GM19239 (cell line): ENCODE measurements around the gene LRRC46.

Experiments
- DNase-seq: peaks from one replicate; pipeline ENCODE4 v3.0.0; 2011; ENCODE audit warnings: low spot score; ENCODE audit not compliant: insufficient read length
- FAIRE-seq: peaks from 2 replicates; lab custom pipeline; 2011; peaks lifted over from hg19 to GRCh38; lab: Jason Lieb, UNC

Gene LRRC46

DNA sequence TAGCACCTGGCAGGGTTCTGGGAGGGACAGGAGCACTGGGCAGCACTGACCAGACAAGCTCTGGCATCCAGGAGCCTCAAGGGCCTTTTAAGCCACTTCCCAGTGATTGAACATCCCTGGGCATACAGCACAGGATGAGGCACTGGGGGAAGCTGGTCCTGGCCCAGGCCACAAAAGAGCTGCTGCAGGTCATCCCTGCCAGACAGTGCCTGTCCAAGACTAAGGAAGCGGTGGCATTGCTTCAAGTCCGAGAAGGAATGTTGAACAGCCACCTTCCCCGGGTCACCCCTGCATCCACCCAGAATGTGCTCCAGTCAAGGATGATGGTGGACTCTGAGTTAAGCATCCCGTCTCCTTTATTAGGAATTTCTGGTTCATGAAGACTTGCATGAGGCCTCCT lies 8.7 kb upstream of the LRRC46 start:
- DNase-seq (no peak), FAIRE-seq (no peak)

DNA sequence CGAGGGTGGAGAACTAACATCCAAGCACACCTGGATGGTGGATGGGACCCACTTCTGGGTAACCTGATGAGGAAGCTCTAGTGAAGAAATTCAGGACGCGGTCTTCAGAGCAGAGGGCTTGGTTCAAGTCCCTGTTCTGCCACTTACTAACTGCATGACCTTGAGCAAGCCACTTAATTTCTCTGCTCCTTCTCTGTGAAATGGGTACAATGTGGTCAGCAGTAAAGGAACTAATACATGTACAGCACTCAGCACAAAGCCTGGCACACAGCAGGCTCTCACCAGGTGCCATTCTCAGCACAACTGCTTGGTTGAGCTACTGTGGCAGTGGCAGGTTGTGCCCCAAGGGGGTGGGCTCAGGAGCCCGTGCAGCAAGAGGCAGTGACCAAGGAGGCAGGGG lies 8.0 kb upstream of the LRRC46 start:
- DNase-seq (no peak), FAIRE-seq (no peak)

DNA sequence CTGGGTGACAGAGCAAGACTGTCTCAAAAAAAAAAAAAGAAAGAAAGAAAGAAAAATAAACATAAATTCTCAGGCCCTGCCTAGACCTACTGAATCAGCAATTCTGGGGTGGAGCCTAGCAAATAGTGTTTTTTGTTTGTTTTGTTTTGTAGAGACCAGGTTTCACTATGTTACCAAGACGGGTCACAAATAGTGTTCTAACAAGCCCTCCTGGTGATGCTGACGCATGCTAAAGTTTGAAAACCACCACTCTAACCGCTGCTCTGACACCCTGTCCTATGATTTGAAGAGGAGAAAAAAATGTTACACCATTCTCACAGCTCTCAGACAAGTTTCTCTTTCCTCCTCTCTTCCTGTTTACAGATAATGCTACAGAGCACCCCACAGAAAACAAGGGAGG lies 1.6 kb upstream of the LRRC46 start:
- FAIRE-seq (no peak), DNase-seq (no peak)

DNA sequence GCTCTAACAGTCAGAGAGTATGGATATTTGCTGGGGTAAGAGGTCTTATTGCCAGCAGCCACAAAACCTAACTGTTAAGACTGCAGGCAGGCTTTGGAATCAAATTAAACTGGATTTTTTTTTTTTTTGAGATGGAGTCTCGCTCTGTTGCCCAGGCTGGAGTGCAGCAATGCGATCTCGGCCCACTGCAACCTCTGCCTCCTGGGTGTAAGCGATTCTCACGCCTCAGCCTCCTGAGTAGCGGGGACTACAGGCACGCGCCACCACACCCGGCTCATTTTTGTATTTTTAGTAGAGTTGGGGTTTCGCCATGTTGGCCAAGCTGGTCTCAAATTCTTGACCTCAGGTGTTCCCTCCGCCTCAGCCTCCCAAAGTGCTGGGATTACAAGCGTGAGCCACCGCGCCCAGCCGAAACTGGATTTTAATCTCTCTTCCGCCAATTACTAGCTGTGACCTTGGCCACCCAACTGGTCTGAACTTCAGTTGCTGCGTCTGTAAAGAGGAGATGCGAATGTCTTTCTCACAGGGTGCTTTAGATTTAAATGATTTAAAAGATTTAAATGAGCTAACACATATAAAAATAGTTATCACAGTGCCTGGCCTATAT lies 971 bp upstream of the LRRC46 start:
- DNase-seq (no peak), FAIRE-seq (no peak)

DNA sequence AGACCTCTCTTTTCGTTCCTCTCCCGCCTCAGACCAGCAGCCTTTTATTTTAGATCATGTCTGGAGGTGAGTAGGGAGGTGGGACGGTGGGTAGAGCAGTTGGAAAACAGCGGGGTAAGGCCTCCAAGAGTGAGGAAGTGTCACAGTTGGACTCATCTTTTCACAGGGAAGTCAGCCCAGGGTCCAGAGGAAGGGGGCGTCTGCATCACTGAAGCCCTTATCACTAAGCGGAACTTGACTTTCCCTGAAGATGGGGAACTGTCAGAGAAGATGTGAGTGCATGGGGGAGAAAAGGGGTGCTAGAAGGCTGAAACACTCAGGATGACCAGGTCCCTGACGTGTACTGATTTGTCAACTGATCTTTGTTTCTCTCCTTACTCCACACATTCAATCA lies 461 bp downstream of the LRRC46 start:
- peak; percentile 66 for FAIRE-seq
- DNase-seq: no peak

DNA sequence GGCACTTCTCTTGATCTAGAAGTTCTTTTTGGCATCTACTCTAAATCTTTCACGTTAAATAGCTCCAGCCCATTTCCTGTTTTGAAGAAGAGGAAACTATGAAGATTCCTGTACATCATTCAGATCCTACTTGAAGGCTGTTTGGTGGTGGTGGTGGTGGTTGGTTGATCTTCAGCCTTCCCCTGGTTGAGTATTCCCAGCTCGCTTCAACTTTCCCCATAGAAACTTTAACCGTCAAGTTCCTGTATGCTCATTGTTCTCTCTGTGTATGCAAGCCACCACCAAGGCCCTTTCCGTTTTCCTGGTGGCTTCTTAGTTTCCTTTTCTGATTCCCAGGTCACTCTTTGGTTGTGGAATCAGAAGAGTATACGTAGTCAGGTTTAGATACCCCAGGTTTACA lies 3.3 kb downstream of the LRRC46 start:
- FAIRE-seq (no peak), DNase-seq (no peak)

DNA sequence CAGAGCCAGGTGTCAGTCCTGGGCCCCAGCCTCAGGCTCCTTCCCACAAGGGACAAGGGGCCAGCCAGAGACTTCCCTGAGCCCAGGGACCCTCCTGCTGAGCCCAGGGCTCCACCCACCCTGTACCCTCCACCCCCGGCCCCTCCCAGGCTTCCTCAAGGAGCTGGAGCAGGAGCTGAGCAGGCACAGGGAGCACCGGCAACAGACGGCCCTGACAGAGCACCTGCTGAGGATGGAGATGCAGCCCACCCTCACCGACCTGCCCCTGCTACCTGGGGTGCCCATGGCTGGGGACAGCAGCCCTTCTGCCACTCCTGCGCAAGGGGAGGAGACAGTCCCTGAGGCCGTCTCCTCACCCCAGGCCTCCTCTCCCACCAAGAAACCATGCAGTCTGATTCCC lies 5.1 kb downstream of the LRRC46 start:
- DNase-seq (no peak), FAIRE-seq (no peak)

DNA sequence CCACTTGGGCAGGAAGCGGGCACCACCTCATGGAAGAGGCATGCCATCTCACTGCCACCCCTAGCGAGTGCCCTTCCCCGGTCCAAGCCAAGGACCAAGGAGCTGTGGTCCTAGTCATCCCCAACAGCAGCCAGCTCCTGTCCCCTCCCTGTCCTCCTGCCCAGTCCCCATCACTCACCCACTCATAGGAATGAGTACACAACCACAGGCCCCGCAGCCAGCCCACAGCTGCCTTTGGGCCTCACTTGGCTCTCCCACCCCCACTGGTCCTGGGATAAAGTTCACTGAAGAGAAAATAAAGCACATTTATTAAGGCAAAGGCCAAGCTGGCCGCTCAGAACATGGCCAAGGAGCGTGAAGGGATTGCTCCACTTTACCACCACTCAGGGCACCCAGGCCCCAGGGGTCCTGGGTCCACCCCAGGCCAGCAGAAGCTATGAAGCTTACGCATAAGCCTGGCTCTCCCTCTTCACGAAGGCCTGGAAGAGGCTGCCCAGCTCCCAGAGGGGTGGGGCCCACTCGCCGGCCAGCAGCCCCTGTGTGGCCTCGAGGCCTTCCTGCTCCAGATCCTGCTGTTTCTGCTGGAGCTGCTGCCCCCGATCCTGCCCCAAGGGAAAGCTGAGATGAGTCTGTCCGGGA lies 6.0 kb downstream of the LRRC46 start:
- DNase-seq: no peak
- FAIRE-seq: no peak

DNA sequence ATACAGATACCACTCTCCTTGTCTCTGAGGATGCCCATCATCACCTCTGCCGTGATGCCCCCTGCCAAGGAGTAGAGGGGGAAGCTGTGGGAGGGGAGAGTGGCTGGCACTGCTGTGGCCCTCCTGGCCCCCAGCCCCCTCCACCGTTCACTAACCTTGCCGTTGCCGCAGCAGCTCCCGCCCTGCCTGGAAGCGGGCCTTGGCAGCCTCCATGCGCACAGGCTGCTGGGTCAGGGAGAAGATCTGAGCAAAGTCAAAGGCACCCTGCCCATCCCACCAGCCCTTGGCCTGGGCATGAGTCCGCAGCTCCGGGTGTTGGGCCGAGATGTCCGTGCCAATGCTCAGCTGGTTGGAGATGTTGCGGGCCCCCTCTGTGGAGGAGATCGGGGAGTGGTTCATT lies 7.2 kb downstream of the LRRC46 start:
- DNase-seq (no peak), FAIRE-seq (no peak)

DNA sequence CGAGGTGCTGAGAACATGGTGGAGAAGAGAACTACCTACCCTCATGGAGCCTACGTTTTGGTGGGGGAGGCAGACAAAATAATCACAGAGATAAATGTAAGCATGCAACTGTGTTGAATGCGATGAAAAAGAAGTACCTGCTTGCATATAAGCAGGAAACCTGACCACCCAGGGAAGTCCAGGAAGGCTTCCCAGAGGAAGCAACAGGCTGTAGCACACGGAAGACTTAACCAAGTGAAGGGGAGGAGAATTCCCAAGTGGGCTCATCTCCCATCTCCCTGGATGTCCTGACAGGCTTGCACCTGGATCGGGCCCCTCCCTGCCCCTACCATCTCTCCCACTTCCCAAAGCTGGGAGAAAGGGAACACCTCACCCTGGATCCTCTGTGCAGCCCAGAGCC lies 7.6 kb downstream of the LRRC46 start:
- DNase-seq (no peak), FAIRE-seq (no peak)

DNA sequence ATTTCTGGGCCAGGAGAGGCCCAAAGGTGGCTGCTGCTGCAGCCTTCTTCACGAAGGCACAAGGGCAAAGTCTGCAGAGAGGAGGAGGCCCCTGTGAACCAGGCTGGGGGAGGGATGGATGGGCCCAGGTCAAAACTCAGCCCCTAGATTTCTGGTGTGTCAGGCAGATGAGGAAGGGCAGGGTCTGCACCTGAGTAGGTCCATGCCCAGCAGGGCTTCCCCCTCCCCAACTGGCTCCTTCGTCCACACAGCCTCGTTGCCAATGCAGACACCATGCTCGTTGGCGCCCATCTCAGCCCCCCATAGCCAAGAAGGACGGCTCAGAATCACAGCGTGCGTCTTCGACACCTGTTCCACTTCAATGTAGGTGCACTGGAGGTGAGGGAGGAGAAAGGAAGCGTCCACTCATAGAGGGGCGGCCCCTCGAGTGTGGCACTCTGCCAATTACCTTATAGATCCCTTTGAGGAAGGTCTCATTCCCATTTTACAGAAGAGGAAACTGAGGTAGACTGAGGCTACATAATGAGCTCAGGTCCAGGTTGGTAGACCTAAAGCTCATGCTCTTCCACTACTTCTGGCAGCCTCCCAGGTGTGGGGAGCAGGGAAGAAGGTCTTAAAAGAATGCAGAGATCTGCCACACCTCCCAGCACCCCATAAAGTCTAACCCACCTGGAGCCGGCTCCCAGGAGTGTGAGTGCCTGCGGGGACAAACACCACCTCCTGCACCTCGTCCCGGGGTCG lies 8.7 kb downstream of the LRRC46 start:
- no peak for FAIRE-seq
- DNase-seq: no peak

DNA sequence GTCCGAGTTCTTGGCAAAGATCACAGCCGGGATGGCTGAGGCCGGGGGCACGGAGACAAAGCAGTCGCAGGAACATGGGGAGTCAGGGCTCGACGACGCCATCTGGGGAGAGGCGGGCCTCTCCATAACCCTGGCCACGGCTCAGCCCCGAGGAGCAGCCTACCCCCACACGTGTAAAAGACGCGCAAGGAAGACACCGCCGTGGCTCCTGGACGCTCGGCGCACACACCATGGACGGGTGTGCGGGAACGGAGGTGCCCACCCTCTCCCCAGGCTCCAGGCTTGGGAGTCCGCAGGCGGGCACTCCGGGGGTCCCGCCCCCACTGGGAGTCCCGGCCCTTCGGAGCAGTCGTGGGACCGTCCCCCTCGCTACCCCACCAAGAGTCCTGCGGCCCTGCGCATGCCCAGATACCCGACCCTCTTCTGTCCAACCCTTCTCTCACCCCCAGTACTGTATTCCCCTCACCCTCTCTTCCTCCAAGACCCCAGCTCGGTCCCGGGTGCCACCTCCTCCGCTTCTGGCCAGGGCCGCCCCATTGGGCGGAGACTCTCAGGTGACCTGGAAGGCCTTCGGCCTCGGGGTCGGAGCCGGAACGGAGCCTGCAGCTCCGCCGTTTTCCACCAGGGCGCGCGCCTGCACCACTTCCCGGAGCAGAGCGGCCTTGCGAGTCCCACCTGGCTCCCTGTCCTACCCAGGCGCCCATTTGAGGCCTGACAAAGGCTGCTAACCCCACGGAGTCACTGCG lies 9.4 kb downstream of the LRRC46 start, which contains the start of gene SCRN2:
TSS of gene SCRN2 (minus strand) at position 532 of the 746 bp plus-strand sequence. CDS start at position 102, 430 bp downstream.
- FAIRE-seq (peak; percentile 98), DNase-seq (peak; percentile 94)

DNA sequence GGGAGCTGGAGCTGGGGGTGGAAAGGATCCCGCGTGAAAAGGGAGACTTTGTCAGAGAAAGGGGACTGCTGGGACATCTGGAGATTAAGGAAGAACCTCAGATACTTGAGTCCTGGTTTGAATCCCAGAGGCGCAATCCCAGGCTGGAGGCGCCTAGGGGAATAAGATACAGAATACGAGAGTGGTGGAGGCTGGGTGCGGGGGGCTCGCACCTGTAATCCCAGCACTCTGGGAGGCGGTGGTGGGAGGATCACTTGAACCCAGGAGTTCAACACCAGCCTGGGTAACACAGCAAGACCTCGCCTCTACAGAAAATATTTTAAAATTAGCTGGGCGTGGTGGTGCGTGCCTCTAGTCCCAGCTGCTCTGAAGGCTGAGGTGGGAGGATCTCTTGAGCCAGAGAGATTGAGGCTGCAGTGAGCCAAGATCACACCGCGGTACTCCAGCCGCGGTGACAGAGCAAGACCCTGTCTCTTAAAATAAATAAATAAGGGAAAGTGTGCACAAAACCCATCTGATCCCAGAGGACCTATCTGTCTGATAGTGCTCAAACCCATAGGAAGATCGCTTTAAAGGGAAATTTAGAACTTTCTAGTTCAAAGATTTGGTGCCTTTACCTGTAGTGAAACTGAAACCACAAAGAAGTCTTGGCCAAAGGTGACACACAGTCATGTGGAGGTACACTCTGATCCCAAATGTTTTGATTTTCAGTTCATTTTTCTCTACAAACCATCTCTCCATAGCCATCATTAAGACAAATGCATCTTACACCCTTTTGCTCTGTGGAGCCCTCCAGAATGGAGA lies 10.2 kb downstream of the LRRC46 start:
- FAIRE-seq (peak; percentile 79), DNase-seq (no peak)

DNA sequence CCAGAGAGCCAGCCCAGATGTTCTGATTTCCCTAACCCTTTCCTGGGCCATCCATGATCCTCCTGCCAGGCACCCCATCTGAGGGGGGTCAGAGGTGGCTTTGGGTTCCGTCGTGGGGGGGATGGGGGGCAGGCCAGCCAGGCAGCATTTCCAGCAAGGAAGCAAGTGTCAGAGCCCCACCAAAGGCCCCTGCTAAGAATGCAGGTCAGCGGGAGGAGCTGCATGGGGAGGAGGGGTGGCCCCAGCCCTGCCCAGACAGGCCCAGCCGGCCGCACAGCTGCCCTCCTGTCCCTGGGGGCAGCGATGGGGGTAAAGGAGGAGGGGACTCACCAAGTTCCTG lies 11.9 kb downstream of the LRRC46 start:
- no peak for DNase-seq

DNA sequence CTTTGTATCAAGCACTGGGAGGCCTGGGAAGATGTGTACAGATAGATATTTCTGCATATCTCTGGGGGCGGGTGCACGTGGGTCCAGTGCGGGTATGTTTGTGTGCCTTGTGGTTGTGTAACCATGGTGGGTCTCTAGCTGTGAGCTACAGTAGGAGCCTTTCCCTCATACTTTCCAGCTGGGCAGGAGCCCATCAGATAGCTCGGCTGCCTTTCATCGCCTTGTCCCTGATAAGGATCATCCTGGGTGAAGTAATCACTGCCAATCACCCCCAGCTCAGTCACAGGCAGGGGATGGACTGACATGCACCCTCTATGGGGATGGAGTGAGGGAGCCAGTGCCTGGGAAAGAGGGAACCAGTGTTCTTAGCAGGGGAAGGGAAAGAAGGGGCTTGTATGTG lies 12.8 kb downstream of the LRRC46 start:
- FAIRE-seq: no peak

More for the DNA sequence above, 11.9 kb downstream of the LRRC46 start:
- no peak for FAIRE-seq

DNA sequence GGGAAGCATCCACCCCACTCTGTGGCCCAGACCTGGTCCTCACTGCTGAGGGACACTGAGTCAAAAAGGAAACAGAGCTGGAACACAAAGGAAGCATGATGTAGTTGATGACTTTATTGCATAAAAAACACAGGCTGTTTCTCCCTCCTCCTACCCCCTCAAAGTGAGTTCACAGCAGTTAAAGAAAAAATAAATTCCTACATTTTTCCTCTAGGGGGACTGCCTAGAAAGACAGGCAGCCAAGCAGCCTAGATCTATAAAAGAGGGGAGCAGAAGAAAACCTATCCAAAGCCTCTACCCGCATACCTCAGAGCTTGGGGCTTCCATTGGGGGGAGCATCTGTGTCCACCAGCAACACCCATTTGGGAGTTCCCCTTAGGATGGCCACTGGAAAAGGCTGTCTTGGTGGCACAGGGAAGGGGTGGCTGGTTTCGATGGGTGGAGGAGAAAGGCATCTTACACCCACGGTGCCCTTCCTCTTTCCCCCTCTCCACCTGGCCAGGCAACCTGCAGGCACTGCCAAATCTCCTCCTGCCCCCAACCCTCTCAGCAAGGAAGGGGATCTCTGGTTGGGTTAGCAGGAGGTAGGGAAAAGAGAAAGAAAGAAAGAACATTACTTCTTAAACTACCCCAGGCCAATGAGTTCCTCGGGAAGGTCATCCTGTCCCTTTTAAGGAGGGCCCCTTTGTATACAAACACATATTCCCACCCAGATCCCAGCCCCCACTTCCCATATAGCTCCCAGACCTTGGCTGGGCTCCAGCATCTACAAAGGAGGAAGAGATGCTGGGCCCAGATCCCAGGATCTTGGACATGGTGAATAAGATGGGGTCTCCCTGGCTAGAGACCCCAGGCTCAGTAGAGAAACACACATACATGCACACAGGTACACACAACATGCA lies 13.6 kb downstream of the LRRC46 start:
- no peak for DNase-seq
- no peak for FAIRE-seq

More for the DNA sequence above, 12.8 kb downstream of the LRRC46 start:
- no peak for DNase-seq

DNA sequence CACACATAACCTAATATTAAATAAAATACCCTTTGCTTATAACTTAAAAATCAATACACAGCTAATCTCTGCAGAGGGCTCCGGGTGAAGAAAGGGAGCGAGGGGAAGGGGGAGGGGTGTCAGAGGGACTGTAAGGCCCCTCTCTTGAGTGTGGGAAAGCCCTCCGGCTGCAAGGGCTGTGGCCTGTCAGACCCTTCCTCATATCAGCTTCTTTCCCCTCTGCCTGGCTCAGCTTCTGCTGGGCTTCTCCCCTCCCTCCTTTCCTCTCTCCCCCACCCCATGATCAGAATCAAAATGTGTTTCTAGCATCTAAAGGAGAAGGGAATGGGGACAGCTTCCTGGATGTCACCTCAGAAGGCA lies 14.2 kb downstream of the LRRC46 start:
- FAIRE-seq (no peak), DNase-seq (no peak)

DNA sequence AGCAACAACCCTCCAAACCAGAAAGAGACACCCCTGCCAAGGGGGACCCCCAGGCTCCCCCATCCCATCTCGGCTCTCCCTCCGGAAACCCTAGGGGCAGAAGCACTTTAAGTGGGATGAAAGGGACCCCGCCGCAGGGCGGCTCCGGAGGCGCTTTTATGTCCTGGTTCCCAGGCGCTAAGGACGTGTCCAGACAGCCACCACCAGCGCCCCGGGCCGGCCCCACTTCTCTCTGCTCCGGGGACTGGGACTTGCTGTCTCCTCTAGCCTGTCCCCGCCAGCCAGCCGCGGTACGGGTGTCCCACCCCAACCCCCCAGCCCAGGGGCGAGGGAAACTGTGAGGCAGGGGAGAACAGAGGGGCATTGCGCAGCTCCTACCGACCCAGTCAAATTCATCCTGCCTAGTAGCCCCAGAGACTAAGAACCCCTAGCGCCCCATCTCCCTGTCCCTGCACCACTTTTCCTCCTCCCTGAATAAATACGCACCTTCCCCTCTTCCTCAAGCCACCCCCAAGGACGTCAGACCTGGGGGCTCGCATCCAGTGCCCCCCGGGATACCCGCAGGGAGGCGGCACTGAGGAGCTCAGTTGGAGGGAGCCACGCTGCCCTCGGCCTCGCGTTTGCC lies 15.4 kb downstream of the LRRC46 start:
- FAIRE-seq: no peak
- DNase-seq: no peak
